HUES6 (cell line): ENCODE data around the gene ARL14EPL.

Experiments
- H3K27ac ChIP-seq: 2 replicates; pipeline ENCODE4 v1.7.0; 2013; ENCODE audit warnings: low read depth, mild to moderate bottlenecking, low read length, inconsistent platforms
- H3K27me3 ChIP-seq: 2 replicates; pipeline ENCODE4 v1.6.1; 2013; ENCODE audit warnings: low read length; ENCODE audit not compliant: control insufficient read depth, insufficient read depth
- H3K36me3 ChIP-seq: 2 replicates; pipeline ENCODE4 v1.6.1; 2013; ENCODE audit warnings: low read length; ENCODE audit not compliant: control insufficient read depth, insufficient read depth
- H3K4me1 ChIP-seq: 2 replicates; pipeline ENCODE4 v1.6.1; 2013; ENCODE audit warnings: low read length; ENCODE audit not compliant: control insufficient read depth, insufficient read depth
- H3K4me3 ChIP-seq: 2 replicates; pipeline ENCODE4 v1.5.1; 2013; ENCODE audit warnings: low read depth, low read length
- H3K9ac ChIP-seq: one replicate; pipeline ENCODE4 v1.6.1; 2013; ENCODE audit warnings: mild to moderate bottlenecking, low read length
- H3K9me3 ChIP-seq: 2 replicates; pipeline ENCODE4 v1.6.1; 2013; ENCODE audit warnings: low read depth, low read length; ENCODE audit not compliant: control insufficient read depth, insufficient read depth

Gene ARL14EPL

GRCh38 chr5:116046261-116046660 is 14.0 kb downstream of the ARL14EPL start:
- Histone ChIP-seq H3K27ac (no peak overlapping the region), H3K9me3 (no peaks in the 10 kb centered on the region), H3K27me3 (no peaks in the 10 kb centered on the region), H3K4me3 (no peak overlapping the region), H3K4me1 (no peaks in the 10 kb centered on the region), H3K9ac (no peak overlapping the region), H3K36me3 (no peaks in the 10 kb centered on the region)

- H3K4me3 ChIP-seq, result no peak overlapping the region
- H3K9ac ChIP-seq, result no peak overlapping the region
Measured at GRCh38 chr5:116046823-116047222, 14.6 kb downstream of the ARL14EPL start.

GRCh38 chr5:116058346-116058936 is 26.2 kb downstream of the ARL14EPL start:
- Histone ChIP-seq H3K9ac (no peak overlapping the region), H3K4me1 (no peaks in the 10 kb centered on the region), H3K9me3 (no peaks in the 10 kb centered on the region), H3K36me3 (no peaks in the 10 kb centered on the region), H3K27me3 (no peaks in the 10 kb centered on the region), H3K27ac (no peak overlapping the region), H3K4me3 (no peak overlapping the region)

More at GRCh38 chr5:116046823-116047222, 14.6 kb downstream of the ARL14EPL start:
- Histone ChIP-seq H3K9me3 (no peaks in the 10 kb centered on the region), H3K36me3 (no peaks in the 10 kb centered on the region), H3K27ac (no peak overlapping the region), H3K4me1 (no peaks in the 10 kb centered on the region), H3K27me3 (no peaks in the 10 kb centered on the region)

GRCh38 chr5:116062352-116062751 is 30.1 kb downstream of the ARL14EPL start:
- Histone ChIP-seq H3K9me3 (no peaks in the 10 kb centered on the region), H3K9ac (no peak overlapping the region), H3K4me1 (no peaks in the 10 kb centered on the region), H3K36me3 (no peaks in the 10 kb centered on the region), H3K27ac (no peak overlapping the region), H3K27me3 (no peaks in the 10 kb centered on the region), H3K4me3 (no peak overlapping the region)

GRCh38 chr5:116063950-116064349 is 31.7 kb downstream of the ARL14EPL start:
- Histone ChIP-seq H3K9ac (no peak overlapping the region), H3K4me1 (no peaks in the 10 kb centered on the region), H3K27me3 (no peaks in the 10 kb centered on the region), H3K36me3 (no peaks in the 10 kb centered on the region), H3K9me3 (no peaks in the 10 kb centered on the region), H3K27ac (no peak overlapping the region), H3K4me3 (no peak overlapping the region)

- H3K4me1 ChIP-seq, result no peaks in the 10 kb centered on the region
- no peaks in the 10 kb centered on the region for H3K27me3 ChIP-seq
- no peaks in the 10 kb centered on the region for H3K36me3 ChIP-seq
- H3K9me3 ChIP-seq, result no peaks in the 10 kb centered on the region
- no peak overlapping the region for H3K4me3 ChIP-seq
- H3K9ac ChIP-seq, result no peak overlapping the region
- no peak overlapping the region for H3K27ac ChIP-seq
Measured at GRCh38 chr5:116068028-116068632, 35.9 kb downstream of the ARL14EPL start.

GRCh38 chr5:116071211-116071610 is 38.9 kb downstream of the ARL14EPL start:
- Histone ChIP-seq H3K4me1 (no peaks in the 10 kb centered on the region), H3K9ac (no peak overlapping the region), H3K36me3 (no peaks in the 10 kb centered on the region), H3K9me3 (no peaks in the 10 kb centered on the region), H3K27me3 (no peaks in the 10 kb centered on the region), H3K27ac (no peak overlapping the region), H3K4me3 (no peak overlapping the region)

GRCh38 chr5:116075191-116075831 is 43.0 kb downstream of the ARL14EPL start:
- H3K4me1 ChIP-seq, result no peaks in the 10 kb centered on the region

GRCh38 chr5:116076496-116076895 is 44.2 kb downstream of the ARL14EPL start:
- H3K27me3 ChIP-seq, result no peaks in the 10 kb centered on the region
- H3K9ac ChIP-seq, result no peak overlapping the region
- H3K36me3 ChIP-seq, result no peaks in the 10 kb centered on the region
- H3K4me3 ChIP-seq, result no peak overlapping the region
- H3K9me3 ChIP-seq, result no peaks in the 10 kb centered on the region
- no peaks in the 10 kb centered on the region for H3K4me1 ChIP-seq
- no peak overlapping the region for H3K27ac ChIP-seq

More at GRCh38 chr5:116075191-116075831, 43.0 kb downstream of the ARL14EPL start:
- Histone ChIP-seq H3K9ac (no peak overlapping the region), H3K27ac (no peak overlapping the region), H3K9me3 (no peaks in the 10 kb centered on the region), H3K27me3 (no peaks in the 10 kb centered on the region), H3K36me3 (no peaks in the 10 kb centered on the region), H3K4me3 (no peak overlapping the region)

- Histone ChIP-seq H3K27me3 (no peaks in the 10 kb centered on the region), H3K27ac (no peak overlapping the region), H3K36me3 (no peaks in the 10 kb centered on the region), H3K9me3 (no peaks in the 10 kb centered on the region), H3K4me3 (no peak overlapping the region), H3K9ac (no peak overlapping the region), H3K4me1 (no peaks in the 10 kb centered on the region)
Measured at GRCh38 chr5:116078199-116078598, 45.9 kb downstream of the ARL14EPL start.

- Histone ChIP-seq H3K27ac (no peak overlapping the region), H3K4me1 (peaks cover 7% of the 10 kb centered on the region), H3K27me3 (no peaks in the 10 kb centered on the region), H3K9me3 (no peaks in the 10 kb centered on the region), H3K9ac (peak overlapping the region; percentile 22), H3K36me3 (0 out of 2 replicates have a peak, but pooled peaks cover 3% of the 10 kb centered on the region), H3K4me3 (peak overlapping the region; percentile 64)
Measured at GRCh38 chr5:116084287-116084691, 52.0 kb downstream of the ARL14EPL start.
